Thyroid gland (tissue), 4 donors: ENCODE data around the gene CDKN2A. TPM values are rescaled to one million over a fixed set of nuclear protein-coding genes. Genes with fewer than 3 reads are reported as not detected.

Experiments used
- DNase-seq, 2 donors: peaks; one replicate each; pipeline ENCODE4 v3.0.0-alpha.2; 2019
- H3K27ac ChIP-seq, 3 donors: fragments of 200-600 bp; sonication (generic); 1 replicate in 2 of 3; 2 replicates in 1 of 3; pipeline ENCODE4 v1.5.1; 2016 to 2019; ENCODE audit warnings: mild to moderate bottlenecking in 1 of 3, moderate library complexity in 1 of 3
- H3K27me3 ChIP-seq: fragments of 200-600 bp; sonication (generic); one replicate; pipeline ENCODE4 v1.5.1; 2019
- H3K36me3 ChIP-seq, 2 donors: fragments of 200-600 bp; sonication (generic); one replicate each; pipeline ENCODE4 v1.5.1; 2016 to 2019
- H3K4me1 ChIP-seq, 2 donors: fragments of 200-600 bp; sonication (generic); one replicate each; pipeline ENCODE4 v1.5.1; 2017 to 2019
- H3K4me3 ChIP-seq, 3 donors: fragments of 200-600 bp; sonication (generic); replicated peaks in 1 of 3; 1 replicate in 2 of 3; 2 replicates in 1 of 3; pipeline ENCODE4 v1.5.1; 2016; ENCODE audit warnings: mild to moderate bottlenecking in 1 of 3
- H3K9me3 ChIP-seq: fragments of 200-600 bp; sonication (generic); one replicate; pipeline ENCODE4 v1.5.1; 2017
- POLR2A ChIP-seq, 2 donors: fragments of 450-650 bp; IDR thresholded peaks; one replicate each; pipeline ENCODE4 v1.6.1; 2017; ENCODE audit warnings: antibody characterized with exemption in 2 of 2, mild to moderate bottlenecking in 2 of 2, moderate library complexity in 1 of 2
- WGBS, 2 donors: methylation state at CpG; one replicate each; pipeline ENCODE4 v1.1.5; 2017; 5-methylcytosine and 5-hydroxymethylcytosine counted together
- intact Hi-C: fragments of 100-400 bp; cut with DNase I; formaldehyde crosslinking; loops from one replicate; pipeline ENCODE4 v1.15.1; 2023
- total RNA-seq, 4 donors: library from RNA; depleted of rRNA; stranded (reverse); fragments of >200 nt; gene quantifications; one replicate each; pipeline ENCODE4 v1.2.3, GENCODE V29; 2016
- TF ChIP-seq, protein P1 (sequence below), 6 experiments: fragments of 200-600 bp in 3 of 6; fragments of 450-650 bp in 3 of 6; sonication (generic) in 3 of 6; IDR thresholded peaks; one replicate each; pipeline ENCODE4 v1.5.1; 2016 to 2019; ENCODE audit warnings: antibody characterized with exemption in 6 of 6, mild to moderate bottlenecking in 2 of 6, inconsistent platforms in 1 of 6, moderate library complexity in 1 of 6

Gene CDKN2A
- total RNA-seq, 4 donors from 2014 or later: 1.9 to 2.3 (median 2.1) TPM; not detected in 1

DNA sequence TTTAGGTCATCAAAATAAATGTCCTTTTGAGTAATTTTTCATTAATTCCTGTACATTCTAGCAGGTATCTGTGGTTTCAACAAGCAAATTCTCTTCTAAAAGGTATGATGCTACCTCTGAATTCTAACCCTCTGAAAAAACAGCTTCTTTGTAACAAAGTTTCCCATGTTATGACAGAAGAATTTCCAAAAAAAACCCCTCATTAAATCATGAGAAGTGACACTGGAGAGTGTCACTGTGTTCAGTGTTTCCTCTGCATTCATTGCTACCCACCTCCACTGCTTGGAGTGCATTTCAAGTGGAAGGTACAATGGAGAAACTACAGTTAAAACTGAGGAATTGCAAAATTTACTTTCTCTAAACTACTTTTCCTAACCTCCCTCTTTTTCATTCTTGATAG is 10.1 kb downstream of the CDKN2A start:
- Histone ChIP-seq H3K9me3 (no peaks in the 10 kb centered on the region), H3K4me3 (no peak overlapping the region), H3K27me3 (peaks cover 17% of the 10 kb centered on the region), H3K4me1 (no peaks in the 10 kb centered on the region), H3K27ac (no peak overlapping the region), H3K36me3 (no peaks in the 10 kb centered on the region)
- no peak for TF ChIP-seq POLR2A (IDR thresholded peaks at IDR 0.05)
- TF ChIP-seq, protein P1, sequence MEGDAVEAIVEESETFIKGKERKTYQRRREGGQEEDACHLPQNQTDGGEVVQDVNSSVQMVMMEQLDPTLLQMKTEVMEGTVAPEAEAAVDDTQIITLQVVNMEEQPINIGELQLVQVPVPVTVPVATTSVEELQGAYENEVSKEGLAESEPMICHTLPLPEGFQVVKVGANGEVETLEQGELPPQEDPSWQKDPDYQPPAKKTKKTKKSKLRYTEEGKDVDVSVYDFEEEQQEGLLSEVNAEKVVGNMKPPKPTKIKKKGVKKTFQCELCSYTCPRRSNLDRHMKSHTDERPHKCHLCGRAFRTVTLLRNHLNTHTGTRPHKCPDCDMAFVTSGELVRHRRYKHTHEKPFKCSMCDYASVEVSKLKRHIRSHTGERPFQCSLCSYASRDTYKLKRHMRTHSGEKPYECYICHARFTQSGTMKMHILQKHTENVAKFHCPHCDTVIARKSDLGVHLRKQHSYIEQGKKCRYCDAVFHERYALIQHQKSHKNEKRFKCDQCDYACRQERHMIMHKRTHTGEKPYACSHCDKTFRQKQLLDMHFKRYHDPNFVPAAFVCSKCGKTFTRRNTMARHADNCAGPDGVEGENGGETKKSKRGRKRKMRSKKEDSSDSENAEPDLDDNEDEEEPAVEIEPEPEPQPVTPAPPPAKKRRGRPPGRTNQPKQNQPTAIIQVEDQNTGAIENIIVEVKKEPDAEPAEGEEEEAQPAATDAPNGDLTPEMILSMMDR (IDR thresholded peaks at IDR 0.05): no peak
- DNase-seq: no peak
- intact Hi-C loops: no loop called here

DNA sequence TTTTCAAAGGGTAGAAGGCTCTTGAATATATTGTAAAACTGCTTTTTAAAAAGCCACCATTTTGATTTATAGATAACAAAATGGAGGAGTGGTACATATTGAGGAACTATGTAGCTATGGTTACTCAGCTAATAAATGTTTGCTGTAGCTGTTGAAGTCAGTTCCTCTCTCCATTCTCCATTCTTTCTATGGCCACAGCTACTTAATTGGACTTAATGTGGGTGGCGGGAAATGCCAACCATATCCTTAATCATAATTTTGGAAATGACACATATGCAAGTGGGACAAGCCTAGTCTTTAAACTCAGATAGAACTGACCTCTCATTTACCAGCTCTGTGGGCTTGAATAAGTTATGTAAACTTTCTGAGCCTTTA is 10.6 kb downstream of the CDKN2A start:
- no peaks in the 10 kb centered on the region for H3K36me3 ChIP-seq
- intact Hi-C loops: no loop called here
- 61 to 68% methylated on average over 1 of the region's 1 CpG for WGBS, 2 donors
- H3K4me1 ChIP-seq: no peaks in the 10 kb centered on the region
- no peak for TF ChIP-seq POLR2A (IDR thresholded peaks at IDR 0.05)
- TF ChIP-seq, protein P1 (IDR thresholded peaks at IDR 0.05): no peak
- H3K27ac ChIP-seq: no peak overlapping the region
- DNase-seq: no peak
- H3K9me3 ChIP-seq: no peaks in the 10 kb centered on the region
- H3K4me3 ChIP-seq: no peak overlapping the region
- peaks cover 12% of the 10 kb centered on the region for H3K27me3 ChIP-seq

DNA sequence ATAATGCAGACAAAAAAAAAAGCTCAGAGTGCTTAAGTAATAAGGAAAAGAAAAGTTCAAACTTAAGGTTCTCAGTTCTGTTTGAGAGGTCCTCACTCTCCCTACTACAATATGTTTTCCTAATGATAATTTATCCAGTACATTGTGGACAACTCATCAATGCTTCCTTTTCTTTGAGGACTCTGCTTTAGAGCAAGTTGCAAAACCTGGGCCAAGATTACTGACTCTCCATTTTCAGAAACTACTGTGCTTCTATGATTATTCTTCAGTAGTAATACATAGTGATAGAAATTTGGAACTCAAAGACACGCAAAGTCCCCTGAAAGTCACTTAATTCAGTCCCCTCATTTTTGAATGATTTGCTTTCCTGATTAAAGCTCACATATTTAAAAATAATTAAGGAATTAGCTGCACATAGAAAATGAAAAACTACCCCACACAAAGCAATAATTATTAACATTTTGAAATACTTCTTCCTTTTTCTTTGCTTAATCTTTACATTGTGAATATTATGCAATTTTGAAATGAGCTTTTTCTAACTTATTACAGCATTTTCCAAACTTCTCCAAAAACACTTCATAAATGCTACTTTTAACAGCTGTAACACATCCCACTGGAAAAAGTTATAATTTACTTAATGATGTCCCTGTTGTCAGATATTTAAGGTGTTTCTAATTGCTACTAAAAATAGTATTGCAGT is 11.2 kb downstream of the CDKN2A start:
- no peak for DNase-seq
- Histone ChIP-seq H3K27ac (no peak overlapping the region), H3K27me3 (peaks cover 10% of the 10 kb centered on the region), H3K36me3 (no peaks in the 10 kb centered on the region), H3K4me3 (no peak overlapping the region), H3K4me1 (no peaks in the 10 kb centered on the region), H3K9me3 (no peaks in the 10 kb centered on the region)
- intact Hi-C loops: no loop called here
- 70 to 75% methylated on average over 1 of the region's 1 CpG for WGBS, 2 donors
- TF ChIP-seq, protein P1 (IDR thresholded peaks at IDR 0.05): no peak
- TF ChIP-seq POLR2A (IDR thresholded peaks at IDR 0.05): no peak

DNA sequence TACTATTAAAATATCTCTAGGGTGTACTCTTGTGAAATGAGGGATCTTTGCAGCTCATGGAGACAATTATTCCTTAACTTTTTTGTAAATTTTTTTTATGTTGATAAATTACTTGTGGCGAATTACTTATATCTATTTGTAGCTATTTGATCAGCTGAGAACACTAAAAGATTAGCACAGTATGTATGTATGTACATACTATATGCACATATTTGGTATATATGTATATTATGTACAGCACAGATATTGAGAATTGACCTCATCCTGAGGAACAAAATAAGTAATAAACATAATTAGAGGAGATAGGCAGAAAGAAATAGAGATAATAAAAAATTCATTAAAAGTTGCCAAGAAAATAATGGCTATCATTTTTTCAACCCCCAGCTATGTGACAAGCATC is 11.8 kb downstream of the CDKN2A start:
- no peak overlapping the region for H3K27ac ChIP-seq
- WGBS, 2 donors: 61 to 74% methylated on average over 1 of the region's 1 CpG
- intact Hi-C loops: no loop called here
- H3K9me3 ChIP-seq: no peaks in the 10 kb centered on the region
- no peak overlapping the region for H3K4me3 ChIP-seq
- no peak for DNase-seq
- H3K27me3 ChIP-seq: peaks cover 15% of the 10 kb centered on the region
- no peaks in the 10 kb centered on the region for H3K36me3 ChIP-seq
- no peak for TF ChIP-seq POLR2A (IDR thresholded peaks at IDR 0.05)
- TF ChIP-seq, protein P1 (IDR thresholded peaks at IDR 0.05): no peak
- no peaks in the 10 kb centered on the region for H3K4me1 ChIP-seq

DNA sequence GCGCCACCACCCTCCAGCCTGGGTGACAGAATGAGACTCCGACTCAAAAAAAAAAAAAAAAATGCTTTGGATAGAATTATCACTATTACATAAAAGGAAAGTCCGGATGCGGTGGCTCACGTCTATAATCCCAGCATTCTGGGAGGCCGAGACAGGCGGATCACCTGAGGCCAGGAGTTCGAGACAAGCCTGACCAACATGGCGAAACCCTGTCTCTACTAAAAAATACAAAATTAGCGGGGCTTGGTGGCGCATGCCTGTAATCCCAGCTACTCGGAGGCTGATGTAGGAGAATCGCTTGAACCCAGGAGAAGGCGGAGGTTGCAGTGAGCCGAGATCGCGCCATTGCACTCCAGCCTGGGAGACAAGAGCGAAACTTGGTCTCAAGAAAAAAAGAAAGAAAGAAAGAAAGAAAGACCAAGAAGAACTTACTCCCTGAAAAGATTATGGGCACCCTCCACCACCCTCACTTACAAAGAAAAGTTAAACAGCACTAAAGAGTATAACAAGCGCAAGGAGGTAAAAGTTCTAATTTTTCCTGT is 17.8 kb downstream of the CDKN2A start:
- Histone ChIP-seq H3K36me3 (no peaks in the 10 kb centered on the region), H3K4me1 (peaks cover 10 to 12% of the 10 kb centered on the region in 2 donors), H3K27ac (no peak overlapping the region), H3K9me3 (no peaks in the 10 kb centered on the region), H3K27me3 (peaks cover 60% of the 10 kb centered on the region), H3K4me3 (no peak overlapping the region)
- intact Hi-C loops: loop anchor here (10.0 kb wide), 1 partner anchor 48 kb away; no protein-coding TSS in a partner anchor
- 19 to 28% methylated on average over 19 of the region's 19 CpGs for WGBS, 2 donors
- DNase-seq: no peak
- no peak for TF ChIP-seq POLR2A (IDR thresholded peaks at IDR 0.05)
- TF ChIP-seq, protein P1 (IDR thresholded peaks at IDR 0.05): no peak
